ENCODE data around the gene CDKN1A. TPM values are rescaled to one million over a fixed set of nuclear protein-coding genes. Genes with fewer than 3 reads are reported as not detected.

Gene CDKN1A
- polyA plus RNA-seq, 3 donors = 117 to 1,223 (median 144) TPM

GRCh38 chr6:36702656-36703055, 24.1 kb downstream of the CDKN1A start:
- Histone ChIP-seq H4K20me1 (ENCODE audit: insufficient read depth, low read length) (peaks cover 4% of the 10 kb centered on the region), H3K4me2 (replicated peaks; ENCODE audit: extremely low read depth, low read length, poor library complexity, severe bottlenecking) (no peak overlapping the region), H3K27me3 (ENCODE audit: control insufficient read depth in 2 of 2, insufficient read depth in 2 of 2, low read length in 2 of 2) (no peaks in the 10 kb centered on the region), H3K9me3 (replicated peaks in 1 of 2; ENCODE audit: control insufficient read depth in 1 of 2, insufficient read depth in 1 of 2, low read length in 2 of 2) (no peaks in the 10 kb centered on the region), H3K79me2 (ENCODE audit: insufficient read depth, low read length) (peaks cover 100% of the 10 kb centered on the region), H2AFZ (ENCODE audit: insufficient read depth, low read depth, low read length, poor library complexity, severe bottlenecking) (no peak overlapping the region), H3K4me3 (replicated peaks in 1 of 3; ENCODE audit: low read depth in 2 of 3, low read length in 3 of 3) (no peak overlapping the region), H3K4me1 (ENCODE audit: control insufficient read depth in 1 of 2, insufficient read depth in 2 of 2, low read length in 2 of 2) (peaks cover 50 to 51% of the 10 kb centered on the region in 2 donors), H3K9ac (ENCODE audit: insufficient read depth, low read length, poor library complexity, severe bottlenecking) (no peak overlapping the region), H3K27ac (ENCODE audit: low read depth in 1 of 2, low read length in 2 of 2) (peak overlapping the region in 1 of 2 donors; percentile 85), H3K36me3 (replicated peaks in 1 of 2; ENCODE audit: control insufficient read depth in 1 of 2, insufficient read depth in 2 of 2, low read length in 2 of 2) (peaks cover 18 to 47% of the 10 kb centered on the region in 2 donors)
- H3K4me1 Mint-ChIP-seq = peaks cover 53% of the 10 kb centered on the region
- H3K9me3 Mint-ChIP-seq = no peaks in the 10 kb centered on the region
- no peak for TF ChIP-seq CTCF (IDR thresholded peaks at IDR 0.05)
- H3K27me3 Mint-ChIP-seq (ENCODE audit: low read depth in 3 of 3) = peaks cover 0 to 2% (median 0%) of the 10 kb centered on the region in 3 donors
- intact Hi-C loops (cut with micrococcal nuclease) = no loop called here
- WGBS (ENCODE audit: insufficient coverage) = 100% methylated on average over 1 of the region's 3 CpGs
- H3K27ac Mint-ChIP-seq = peak overlapping the region in 4 of 7 donors; percentile 27 to 96 (median 68)
- peak overlapping the region in 1 of 2 donors; percentile 43 for H3K4me3 Mint-ChIP-seq
- DNase-seq = peak in 1 of 3 donors; percentile 1
- peaks cover 36 to 54% of the 10 kb centered on the region in 2 donors for H3K36me3 Mint-ChIP-seq

- Mint-ChIP-seq H3K4me3 (no peak overlapping the region), H3K9me3 (no peaks in the 10 kb centered on the region), H3K36me3 (peaks cover 38 to 59% of the 10 kb centered on the region in 2 donors), H3K27me3 (ENCODE audit: low read depth in 3 of 3) (peaks cover 0 to 2% (median 0%) of the 10 kb centered on the region in 3 donors), H3K27ac (peak overlapping the region in 5 of 7 donors; percentile 27 to 96 (median 70)), H3K4me1 (peaks cover 48% of the 10 kb centered on the region)
- intact Hi-C loops (cut with micrococcal nuclease) = no loop called here
- peaks cover 100% of the 10 kb centered on the region for H3K79me2 ChIP-seq (ENCODE audit: insufficient read depth, low read length)
- H3K27ac ChIP-seq (ENCODE audit: low read depth in 1 of 2, low read length in 2 of 2) = peak overlapping the region in 1 of 2 donors; percentile 85
- TF ChIP-seq CTCF (IDR thresholded peaks at IDR 0.05) = no peak
- peaks cover 45 to 46% of the 10 kb centered on the region in 2 donors for H3K4me1 ChIP-seq (ENCODE audit: control insufficient read depth in 1 of 2, insufficient read depth in 2 of 2, low read length in 2 of 2)
- H3K4me3 ChIP-seq (replicated peaks in 1 of 3; ENCODE audit: low read depth in 2 of 3, low read length in 3 of 3) = no peak overlapping the region
- no peak overlapping the region for H2AFZ ChIP-seq (ENCODE audit: insufficient read depth, low read depth, low read length, poor library complexity, severe bottlenecking)
- WGBS (ENCODE audit: insufficient coverage) = 80% methylated on average over 4 of the region's 5 CpGs
- H3K9me3 ChIP-seq (replicated peaks in 1 of 2; ENCODE audit: control insufficient read depth in 1 of 2, insufficient read depth in 1 of 2, low read length in 2 of 2) = no peaks in the 10 kb centered on the region
- no peaks in the 10 kb centered on the region for H3K27me3 ChIP-seq (ENCODE audit: control insufficient read depth in 2 of 2, insufficient read depth in 2 of 2, low read length in 2 of 2)
- DNase-seq = peak in 1 of 3 donors; percentile 2
- peaks cover 4% of the 10 kb centered on the region for H4K20me1 ChIP-seq (ENCODE audit: insufficient read depth, low read length)
- peaks cover 18 to 52% of the 10 kb centered on the region in 2 donors for H3K36me3 ChIP-seq (replicated peaks in 1 of 2; ENCODE audit: control insufficient read depth in 1 of 2, insufficient read depth in 2 of 2, low read length in 2 of 2)
- H3K9ac ChIP-seq (ENCODE audit: insufficient read depth, low read length, poor library complexity, severe bottlenecking) = no peak overlapping the region
- no peak overlapping the region for H3K4me2 ChIP-seq (replicated peaks; ENCODE audit: extremely low read depth, low read length, poor library complexity, severe bottlenecking)
These were observed 24.6 kb downstream of the CDKN1A start for GRCh38 chr6:36703081-36703606.

Measured in CD14-positive monocyte (primary cell).